Liver (tissue), 3 donors: Measurements from ENCODE around the gene TSSK2.

ENCODE experiments used
- ATF3 ChIP-seq: IDR thresholded peaks from 2 replicates; pipeline ENCODE4 v1.6.1; 2016; ENCODE audit warnings: antibody characterized with exemption
- CTCF ChIP-seq: fragments of 150-350 bp; IDR thresholded peaks from 2 replicates; pipeline ENCODE4 v1.5.1; 2017; ENCODE audit warnings: improper control_type of control experiment, low read depth, low read length; ENCODE audit not compliant: missing input control
- EGR1 ChIP-seq, 2 donors: IDR thresholded peaks; 2 replicates each; pipeline ENCODE4 v1.6.1; 2016 to 2018; ENCODE audit warnings: antibody characterized with exemption in 2 of 2, low read depth in 2 of 2
- FOXA1 ChIP-seq: IDR thresholded peaks from 2 replicates; pipeline ENCODE4 v1.6.1; 2016; ENCODE audit warnings: antibody characterized with exemption
- JUND ChIP-seq, 2 donors: IDR thresholded peaks; 2 replicates each; pipeline ENCODE4 v1.6.1; 2016; ENCODE audit warnings: antibody characterized with exemption in 2 of 2
- MAX ChIP-seq: IDR thresholded peaks from 2 replicates; pipeline ENCODE4 v1.6.1; 2016; ENCODE audit warnings: antibody characterized with exemption
- REST ChIP-seq: IDR thresholded peaks from 2 replicates; pipeline ENCODE4 v1.6.1; 2016; ENCODE audit warnings: antibody characterized with exemption, mild to moderate bottlenecking
- TAF1 ChIP-seq: conservative IDR thresholded peaks from 2 replicates; pipeline ENCODE4 v1.6.1; 2016; ENCODE audit warnings: antibody characterized with exemption, mild to moderate bottlenecking
- YY1 ChIP-seq: IDR thresholded peaks from 2 replicates; pipeline ENCODE4 v1.6.1; 2016; ENCODE audit warnings: antibody characterized with exemption, mild to moderate bottlenecking
- ZBTB33 ChIP-seq: IDR thresholded peaks from 2 replicates; pipeline ENCODE4 v1.6.1; 2016; ENCODE audit warnings: antibody characterized with exemption
- donor health status: healthy.
- donor health status: healthy.

- no peak for TF ChIP-seq CTCF
- no peak for TF ChIP-seq JUND (IDR thresholded peaks at IDR 0.05)
- TF ChIP-seq FOXA1 = no peak
- no peak for TF ChIP-seq MAX
- TF ChIP-seq TAF1 = no peak
- TF ChIP-seq EGR1 (IDR thresholded peaks at IDR 0.05; ENCODE audit: low read depth in 2 of 2) = no peak
- TF ChIP-seq REST = no peak
- TF ChIP-seq ATF3 = no peak
- no peak for TF ChIP-seq ZBTB33
- TF ChIP-seq YY1 = no peak
These were observed 18.2 kb downstream of the TSSK2 start for GRCh38 chr22:19149047-19149883.
